Thyroid gland (tissue), 4 donors: ENCODE data around the gene CACHD1. TPM values are rescaled to one million over a fixed set of nuclear protein-coding genes. Genes with fewer than 3 reads are reported as not detected.

Experiments
- DNase-seq, 2 donors: peaks; one replicate each; pipeline ENCODE4 v3.0.0-alpha.2; 2019
- H3K27ac ChIP-seq, 3 donors: fragments of 200-600 bp; sonication (generic); 1 replicate in 2 of 3; 2 replicates in 1 of 3; pipeline ENCODE4 v1.5.1; 2016 to 2019; ENCODE audit warnings: mild to moderate bottlenecking in 1 of 3, moderate library complexity in 1 of 3
- H3K27me3 ChIP-seq: fragments of 200-600 bp; sonication (generic); one replicate; pipeline ENCODE4 v1.5.1; 2019
- H3K36me3 ChIP-seq, 2 donors: fragments of 200-600 bp; sonication (generic); one replicate each; pipeline ENCODE4 v1.5.1; 2016 to 2019
- H3K4me1 ChIP-seq, 2 donors: fragments of 200-600 bp; sonication (generic); one replicate each; pipeline ENCODE4 v1.5.1; 2017 to 2019
- H3K4me3 ChIP-seq, 3 donors: fragments of 200-600 bp; sonication (generic); replicated peaks in 1 of 3; 1 replicate in 2 of 3; 2 replicates in 1 of 3; pipeline ENCODE4 v1.5.1; 2016; ENCODE audit warnings: mild to moderate bottlenecking in 1 of 3
- H3K9me3 ChIP-seq: fragments of 200-600 bp; sonication (generic); one replicate; pipeline ENCODE4 v1.5.1; 2017
- POLR2A ChIP-seq, 2 donors: fragments of 450-650 bp; IDR thresholded peaks; one replicate each; pipeline ENCODE4 v1.6.1; 2017; ENCODE audit warnings: antibody characterized with exemption in 2 of 2, mild to moderate bottlenecking in 2 of 2, moderate library complexity in 1 of 2
- WGBS, 2 donors: methylation state at CpG; one replicate each; pipeline ENCODE4 v1.1.5; 2017; 5-methylcytosine and 5-hydroxymethylcytosine counted together
- intact Hi-C: fragments of 100-400 bp; cut with DNase I; formaldehyde crosslinking; loops from one replicate; pipeline ENCODE4 v1.15.1; 2023
- total RNA-seq, 4 donors: library from RNA; depleted of rRNA; stranded (reverse); fragments of >200 nt; gene quantifications; one replicate each; pipeline ENCODE4 v1.2.3, GENCODE V29; 2016
- TF ChIP-seq, protein P1 (sequence below), 6 experiments: fragments of 200-600 bp in 3 of 6; fragments of 450-650 bp in 3 of 6; sonication (generic) in 3 of 6; IDR thresholded peaks; one replicate each; pipeline ENCODE4 v1.5.1; 2016 to 2019; ENCODE audit warnings: antibody characterized with exemption in 6 of 6, mild to moderate bottlenecking in 2 of 6, inconsistent platforms in 1 of 6, moderate library complexity in 1 of 6

Gene CACHD1
- total RNA-seq, 4 donors from 2014 or later = 12.9 to 25.1 (median 17.0) TPM

DNA sequence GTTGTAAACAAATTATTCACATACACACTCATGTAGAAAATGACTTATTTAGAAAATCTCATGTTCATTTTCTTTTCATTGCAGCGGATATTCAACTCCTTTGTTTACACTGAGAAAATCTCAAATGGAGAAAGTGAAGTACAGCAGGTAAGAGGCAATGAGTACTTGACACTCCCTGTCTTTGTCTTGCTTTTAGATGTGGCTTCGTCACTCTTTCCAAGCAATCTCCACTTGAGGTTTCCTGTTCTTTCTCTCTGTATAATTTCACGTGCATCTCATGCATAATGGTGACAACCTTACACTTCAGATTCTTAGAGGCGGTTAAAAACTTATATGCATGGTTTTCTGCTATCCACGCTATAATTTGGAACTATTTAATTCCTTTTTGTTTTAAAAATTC is 80.6 kb downstream of the CACHD1 start:
- 50 to 57% methylated on average over 5 of the region's 5 CpGs for WGBS, 2 donors
- Histone ChIP-seq H3K4me3 (no peak overlapping the region), H3K27me3 (no peaks in the 10 kb centered on the region), H3K9me3 (no peaks in the 10 kb centered on the region), H3K27ac (peak overlapping the region in 1 of 3 donors; percentile 38), H3K4me1 (peaks cover 11 to 20% of the 10 kb centered on the region in 2 donors), H3K36me3 (no peaks in the 10 kb centered on the region)
- TF ChIP-seq, protein P1, sequence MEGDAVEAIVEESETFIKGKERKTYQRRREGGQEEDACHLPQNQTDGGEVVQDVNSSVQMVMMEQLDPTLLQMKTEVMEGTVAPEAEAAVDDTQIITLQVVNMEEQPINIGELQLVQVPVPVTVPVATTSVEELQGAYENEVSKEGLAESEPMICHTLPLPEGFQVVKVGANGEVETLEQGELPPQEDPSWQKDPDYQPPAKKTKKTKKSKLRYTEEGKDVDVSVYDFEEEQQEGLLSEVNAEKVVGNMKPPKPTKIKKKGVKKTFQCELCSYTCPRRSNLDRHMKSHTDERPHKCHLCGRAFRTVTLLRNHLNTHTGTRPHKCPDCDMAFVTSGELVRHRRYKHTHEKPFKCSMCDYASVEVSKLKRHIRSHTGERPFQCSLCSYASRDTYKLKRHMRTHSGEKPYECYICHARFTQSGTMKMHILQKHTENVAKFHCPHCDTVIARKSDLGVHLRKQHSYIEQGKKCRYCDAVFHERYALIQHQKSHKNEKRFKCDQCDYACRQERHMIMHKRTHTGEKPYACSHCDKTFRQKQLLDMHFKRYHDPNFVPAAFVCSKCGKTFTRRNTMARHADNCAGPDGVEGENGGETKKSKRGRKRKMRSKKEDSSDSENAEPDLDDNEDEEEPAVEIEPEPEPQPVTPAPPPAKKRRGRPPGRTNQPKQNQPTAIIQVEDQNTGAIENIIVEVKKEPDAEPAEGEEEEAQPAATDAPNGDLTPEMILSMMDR (IDR thresholded peaks at IDR 0.05) = no peak
- TF ChIP-seq POLR2A (IDR thresholded peaks at IDR 0.05) = no peak
- DNase-seq = no peak
- intact Hi-C loops = no loop called here

DNA sequence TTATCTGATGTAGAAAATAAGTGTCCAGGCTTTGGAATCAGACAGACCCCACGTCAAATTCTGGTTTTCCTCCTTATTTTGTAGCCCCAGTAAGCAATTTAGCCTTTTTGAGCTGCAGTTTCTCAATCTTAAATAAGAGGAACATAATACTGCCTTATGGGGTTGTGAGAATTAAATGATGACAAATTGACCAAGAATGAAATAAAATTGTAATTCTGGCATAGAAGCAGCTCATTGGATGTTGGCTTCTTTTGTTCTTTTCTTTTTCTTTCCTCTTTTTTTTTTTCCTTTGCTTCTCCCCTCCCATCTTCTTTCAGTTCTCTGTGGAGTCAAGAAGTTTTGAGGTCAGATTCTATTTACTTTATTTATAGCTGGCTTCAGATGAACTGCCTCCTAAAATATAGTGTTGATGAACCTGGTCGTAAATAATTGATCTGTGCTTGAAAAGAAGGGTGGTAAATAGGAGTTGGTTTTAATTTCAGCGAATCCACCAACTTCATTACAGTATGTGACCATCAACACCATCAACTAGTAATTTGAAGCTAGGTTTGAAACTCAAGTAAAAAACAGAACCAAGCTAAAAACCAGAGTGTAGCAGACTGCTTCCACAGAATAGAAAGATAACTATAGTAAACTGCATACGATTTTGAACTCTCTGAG is 81.1 kb downstream of the CACHD1 start:
- H3K36me3 ChIP-seq = no peaks in the 10 kb centered on the region
- intact Hi-C loops = no loop called here
- H3K4me1 ChIP-seq = peaks cover 11 to 20% of the 10 kb centered on the region in 2 donors
- no peaks in the 10 kb centered on the region for H3K27me3 ChIP-seq
- WGBS, 2 donors = 71 to 81% methylated on average over 4 of the region's 4 CpGs
- DNase-seq = no peak
- H3K9me3 ChIP-seq = no peaks in the 10 kb centered on the region
- TF ChIP-seq POLR2A (IDR thresholded peaks at IDR 0.05) = no peak
- TF ChIP-seq, protein P1 (IDR thresholded peaks at IDR 0.05) = no peak
- peak overlapping the region in 1 of 3 donors; percentile 38 for H3K27ac ChIP-seq
- H3K4me3 ChIP-seq = no peak overlapping the region

DNA sequence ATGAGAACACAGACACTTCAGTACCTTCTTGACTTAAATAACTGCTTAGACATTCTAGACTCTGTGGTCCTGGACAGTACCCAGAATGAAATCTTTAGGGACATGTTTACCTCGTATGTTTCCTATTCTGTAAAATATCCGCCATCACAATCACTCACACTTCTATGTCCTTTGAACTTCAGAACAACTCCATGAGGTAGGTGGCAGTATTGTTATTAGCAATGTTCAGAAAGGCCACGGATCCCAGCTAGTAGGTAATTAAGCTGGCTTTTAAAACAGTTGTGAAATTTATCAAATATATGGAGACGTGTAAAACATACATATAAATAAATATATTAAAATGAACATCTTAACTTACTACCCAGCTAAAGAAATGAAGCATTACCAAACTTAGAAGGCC is 83.4 kb downstream of the CACHD1 start:
- Histone ChIP-seq H3K36me3 (no peaks in the 10 kb centered on the region), H3K4me3 (no peak overlapping the region), H3K27ac (no peak overlapping the region), H3K9me3 (no peaks in the 10 kb centered on the region), H3K27me3 (no peaks in the 10 kb centered on the region), H3K4me1 (peaks cover 11 to 20% of the 10 kb centered on the region in 2 donors)
- intact Hi-C loops = no loop called here
- DNase-seq = no peak
- TF ChIP-seq, protein P1 (IDR thresholded peaks at IDR 0.05) = no peak
- no peak for TF ChIP-seq POLR2A (IDR thresholded peaks at IDR 0.05)
- WGBS, 2 donors = 87 to 92% methylated on average over 4 of the region's 4 CpGs

DNA sequence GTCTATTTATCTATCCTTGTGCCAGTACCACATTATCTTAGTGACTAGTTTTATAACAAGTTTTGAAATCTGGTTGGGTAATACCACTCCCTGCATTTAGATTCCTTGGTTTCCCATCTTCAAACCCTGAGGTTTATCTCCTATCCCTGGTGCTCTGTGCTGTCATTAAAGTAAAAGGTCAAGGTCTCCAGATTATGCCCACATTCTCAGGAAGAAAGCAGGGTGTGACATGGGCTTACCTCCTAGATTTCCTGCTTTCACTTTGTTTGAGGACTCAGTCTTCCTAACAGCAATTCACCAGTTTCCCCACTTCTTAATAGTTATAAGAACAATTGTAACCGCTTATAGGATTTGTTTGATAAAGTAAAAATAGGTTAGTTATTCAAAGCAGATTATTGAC is 86.0 kb downstream of the CACHD1 start:
- no peaks in the 10 kb centered on the region for H3K9me3 ChIP-seq
- peaks cover 0 to 4% of the 10 kb centered on the region in 2 donors for H3K4me1 ChIP-seq
- TF ChIP-seq, protein P1 (IDR thresholded peaks at IDR 0.05) = no peak
- no peak for TF ChIP-seq POLR2A (IDR thresholded peaks at IDR 0.05)
- no peak for DNase-seq
- intact Hi-C loops = no loop called here
- WGBS, 2 donors = 91 to 92% methylated on average over 1 of the region's 1 CpG
- no peak overlapping the region for H3K4me3 ChIP-seq
- no peaks in the 10 kb centered on the region for H3K36me3 ChIP-seq
- H3K27ac ChIP-seq = no peak overlapping the region
- no peaks in the 10 kb centered on the region for H3K27me3 ChIP-seq

DNA sequence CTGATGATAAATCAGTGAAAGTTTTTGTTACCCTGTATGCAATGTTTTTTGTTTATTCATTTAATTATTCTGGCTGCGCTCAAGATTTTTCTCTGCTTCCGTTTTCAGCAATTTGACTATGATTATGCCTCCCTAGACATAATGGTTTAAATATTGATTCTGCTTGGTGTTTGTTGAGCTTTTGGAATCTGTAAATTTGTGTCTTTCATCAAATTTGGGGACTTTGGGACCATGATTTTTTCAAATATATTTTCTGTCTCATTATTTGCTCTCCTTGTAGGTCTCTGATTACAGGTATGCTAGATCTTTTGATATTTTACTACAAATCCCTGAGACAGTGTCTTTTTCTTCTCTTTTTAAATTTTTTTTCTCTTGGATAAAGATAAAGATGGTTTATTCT is 92.1 kb downstream of the CACHD1 start:
- no peaks in the 10 kb centered on the region for H3K36me3 ChIP-seq
- H3K27me3 ChIP-seq = no peaks in the 10 kb centered on the region
- H3K4me3 ChIP-seq = no peak overlapping the region
- H3K4me1 ChIP-seq = no peaks in the 10 kb centered on the region
- intact Hi-C loops = no loop called here
- TF ChIP-seq, protein P1 (IDR thresholded peaks at IDR 0.05) = no peak
- TF ChIP-seq POLR2A (IDR thresholded peaks at IDR 0.05) = no peak
- DNase-seq = no peak
- no peak overlapping the region for H3K27ac ChIP-seq
- no peaks in the 10 kb centered on the region for H3K9me3 ChIP-seq
- WGBS, 2 donors = 96 to 98% methylated on average over 2 of the region's 2 CpGs
